Stomach (tissue), 4 donors: ENCODE measurements around the gene RAMP1.
A peak's percentile ranks its signal among the peaks of the same experiment; 100 is the strongest.

Experiments
- POLR2A ChIP-seq, 4 donors: fragments of 450-650 bp; IDR thresholded peaks; one replicate each; pipeline ENCODE4 v1.6.1; 2016; ENCODE audit warnings: antibody characterized with exemption in 4 of 4, control low read depth in 2 of 4, mild to moderate bottlenecking in 1 of 4, moderate library complexity in 1 of 4
- POLR2AphosphoS5 ChIP-seq, 3 donors: sonication (generic); formaldehyde crosslinking; IDR thresholded peaks; one replicate each; pipeline ENCODE4 v1.6.1; 2016; ENCODE audit warnings: antibody characterized with exemption in 3 of 3
- TF ChIP-seq, protein P1 (sequence below), 7 experiments: fragments of 450-650 bp in 4 of 7; fragments of 200-600 bp in 3 of 7; sonication (generic) in 3 of 7; IDR thresholded peaks; one replicate each; pipeline ENCODE4 v1.5.1; 2016 to 2019; ENCODE audit warnings: antibody characterized with exemption in 7 of 7, control low read depth in 2 of 7, mild to moderate bottlenecking in 1 of 7

DNA sequence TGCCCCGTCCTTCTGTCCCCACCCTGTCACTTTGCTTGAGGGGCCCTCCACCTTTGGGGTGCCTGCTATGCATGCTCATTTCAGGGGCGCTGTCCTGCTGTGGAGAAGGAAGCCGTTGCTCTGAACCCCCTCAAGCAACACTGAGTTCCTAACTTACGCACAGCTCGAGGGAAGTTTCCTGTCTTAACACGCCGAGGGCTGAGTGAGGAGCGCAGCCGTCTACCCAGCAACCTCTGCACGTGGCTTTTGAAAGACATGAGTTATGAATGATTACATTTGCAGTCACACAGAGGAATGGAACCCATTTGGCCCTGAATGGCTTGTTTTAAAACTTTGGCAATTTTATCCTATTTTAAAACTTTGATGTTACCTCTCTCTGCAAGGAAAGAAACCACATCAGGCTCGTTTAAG, 14.0 kb downstream of the RAMP1 start:
- TF ChIP-seq POLR2AphosphoS5 (IDR thresholded peaks at IDR 0.05): peak in 1 of 3 donors; percentile 55
- no peak for TF ChIP-seq POLR2A (IDR thresholded peaks at IDR 0.05)
- TF ChIP-seq, protein P1, sequence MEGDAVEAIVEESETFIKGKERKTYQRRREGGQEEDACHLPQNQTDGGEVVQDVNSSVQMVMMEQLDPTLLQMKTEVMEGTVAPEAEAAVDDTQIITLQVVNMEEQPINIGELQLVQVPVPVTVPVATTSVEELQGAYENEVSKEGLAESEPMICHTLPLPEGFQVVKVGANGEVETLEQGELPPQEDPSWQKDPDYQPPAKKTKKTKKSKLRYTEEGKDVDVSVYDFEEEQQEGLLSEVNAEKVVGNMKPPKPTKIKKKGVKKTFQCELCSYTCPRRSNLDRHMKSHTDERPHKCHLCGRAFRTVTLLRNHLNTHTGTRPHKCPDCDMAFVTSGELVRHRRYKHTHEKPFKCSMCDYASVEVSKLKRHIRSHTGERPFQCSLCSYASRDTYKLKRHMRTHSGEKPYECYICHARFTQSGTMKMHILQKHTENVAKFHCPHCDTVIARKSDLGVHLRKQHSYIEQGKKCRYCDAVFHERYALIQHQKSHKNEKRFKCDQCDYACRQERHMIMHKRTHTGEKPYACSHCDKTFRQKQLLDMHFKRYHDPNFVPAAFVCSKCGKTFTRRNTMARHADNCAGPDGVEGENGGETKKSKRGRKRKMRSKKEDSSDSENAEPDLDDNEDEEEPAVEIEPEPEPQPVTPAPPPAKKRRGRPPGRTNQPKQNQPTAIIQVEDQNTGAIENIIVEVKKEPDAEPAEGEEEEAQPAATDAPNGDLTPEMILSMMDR (IDR thresholded peaks at IDR 0.05): no peak
